B cell (primary cell): ENCODE results near the gene CAPZB.

Experiments
- EZH2 ChIP-seq: IDR thresholded peaks from 2 replicates; pipeline ENCODE4 v1.6.1; 2012; ENCODE audit warnings: borderline replicate concordance, low read depth, mild to moderate bottlenecking, moderate library complexity, low read length; ENCODE audit not compliant: insufficient read depth, poor library complexity, severe bottlenecking
- TF ChIP-seq, protein P1 (sequence below): fragments of 200-600 bp; IDR thresholded peaks from one replicate; pipeline ENCODE4 v1.8.0; 2022; ENCODE audit warnings: antibody characterized with exemption, mild to moderate bottlenecking

GRCh38 chr1:19462781-19463503 lies 22.4 kb downstream of the CAPZB start:
- TF ChIP-seq, protein P1, sequence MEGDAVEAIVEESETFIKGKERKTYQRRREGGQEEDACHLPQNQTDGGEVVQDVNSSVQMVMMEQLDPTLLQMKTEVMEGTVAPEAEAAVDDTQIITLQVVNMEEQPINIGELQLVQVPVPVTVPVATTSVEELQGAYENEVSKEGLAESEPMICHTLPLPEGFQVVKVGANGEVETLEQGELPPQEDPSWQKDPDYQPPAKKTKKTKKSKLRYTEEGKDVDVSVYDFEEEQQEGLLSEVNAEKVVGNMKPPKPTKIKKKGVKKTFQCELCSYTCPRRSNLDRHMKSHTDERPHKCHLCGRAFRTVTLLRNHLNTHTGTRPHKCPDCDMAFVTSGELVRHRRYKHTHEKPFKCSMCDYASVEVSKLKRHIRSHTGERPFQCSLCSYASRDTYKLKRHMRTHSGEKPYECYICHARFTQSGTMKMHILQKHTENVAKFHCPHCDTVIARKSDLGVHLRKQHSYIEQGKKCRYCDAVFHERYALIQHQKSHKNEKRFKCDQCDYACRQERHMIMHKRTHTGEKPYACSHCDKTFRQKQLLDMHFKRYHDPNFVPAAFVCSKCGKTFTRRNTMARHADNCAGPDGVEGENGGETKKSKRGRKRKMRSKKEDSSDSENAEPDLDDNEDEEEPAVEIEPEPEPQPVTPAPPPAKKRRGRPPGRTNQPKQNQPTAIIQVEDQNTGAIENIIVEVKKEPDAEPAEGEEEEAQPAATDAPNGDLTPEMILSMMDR, result no peak
- TF ChIP-seq EZH2, result no peak
